ENCODE data around the gene SP7. TPM values are rescaled to one million over a fixed set of nuclear protein-coding genes. Genes with fewer than 3 reads are reported as not detected.

SP7 gene
- total and polyA plus RNA-seq, 2 experiments from 2014 or later = 0.17 TPM; not detected in 1

- Histone ChIP-seq H3K4me1 (ENCODE audit: insufficient read depth) (peaks cover 14% of the 10 kb centered on the region; the same call in 1 of the 2 replicates), H3K36me3 (ENCODE audit: insufficient read depth) (peaks cover 12% of the 10 kb centered on the region; the same call in 1 of the 2 replicates), H3F3A (replicated peaks; ENCODE audit: low read depth) (peaks cover 44% of the 10 kb centered on the region), H3K4me2 (no peak overlapping the region), H2AFZ (no peak overlapping the region), H3K9me2 (ENCODE audit: insufficient read depth) (no peaks in the 10 kb centered on the region), H3K4me3 (no peak overlapping the region), H4K20me1 (replicated peaks; ENCODE audit: insufficient read depth) (no peaks in the 10 kb centered on the region; the same call in none of the 2 replicates), H3K27ac (ENCODE audit: low read depth) (peak overlapping the region; percentile 83; the same call in 1 of the 2 replicates), H3K27me3 (ENCODE audit: insufficient read depth) (no peaks in the 10 kb centered on the region), H3K79me2 (replicated peaks; ENCODE audit: insufficient read depth) (peaks cover 38% of the 10 kb centered on the region)
- peaks cover 60% of the 10 kb centered on the region for H3K36me3 Mint-ChIP-seq (ENCODE audit: low read depth)
- DNase-seq (ENCODE audit: low spot score) (no peak), ATAC-seq (no peak)
- TF ChIP-seq CREB1 (CRISPR knock-in tag; IDR thresholded peaks at IDR 0.05; ENCODE audit: low read depth) = no peak
- TF ChIP-seq, protein P1, sequence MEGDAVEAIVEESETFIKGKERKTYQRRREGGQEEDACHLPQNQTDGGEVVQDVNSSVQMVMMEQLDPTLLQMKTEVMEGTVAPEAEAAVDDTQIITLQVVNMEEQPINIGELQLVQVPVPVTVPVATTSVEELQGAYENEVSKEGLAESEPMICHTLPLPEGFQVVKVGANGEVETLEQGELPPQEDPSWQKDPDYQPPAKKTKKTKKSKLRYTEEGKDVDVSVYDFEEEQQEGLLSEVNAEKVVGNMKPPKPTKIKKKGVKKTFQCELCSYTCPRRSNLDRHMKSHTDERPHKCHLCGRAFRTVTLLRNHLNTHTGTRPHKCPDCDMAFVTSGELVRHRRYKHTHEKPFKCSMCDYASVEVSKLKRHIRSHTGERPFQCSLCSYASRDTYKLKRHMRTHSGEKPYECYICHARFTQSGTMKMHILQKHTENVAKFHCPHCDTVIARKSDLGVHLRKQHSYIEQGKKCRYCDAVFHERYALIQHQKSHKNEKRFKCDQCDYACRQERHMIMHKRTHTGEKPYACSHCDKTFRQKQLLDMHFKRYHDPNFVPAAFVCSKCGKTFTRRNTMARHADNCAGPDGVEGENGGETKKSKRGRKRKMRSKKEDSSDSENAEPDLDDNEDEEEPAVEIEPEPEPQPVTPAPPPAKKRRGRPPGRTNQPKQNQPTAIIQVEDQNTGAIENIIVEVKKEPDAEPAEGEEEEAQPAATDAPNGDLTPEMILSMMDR (conservative IDR thresholded peaks at IDR 0.05; ENCODE audit: low read depth in 2 of 2) = no peak
- TF ChIP-seq EZH2phosphoT487 (IDR thresholded peaks at IDR 0.05; ENCODE audit: unreplicated experiment) = no peak
- TF ChIP-seq ZNF331 (CRISPR knock-in tag; IDR thresholded peaks at IDR 0.05; ENCODE audit: low read depth) = no peak
- TF ChIP-seq REST (IDR thresholded peaks at IDR 0.05; ENCODE audit: unreplicated experiment) = no peak
- no peak for TF ChIP-seq STAT1 (IDR thresholded peaks at IDR 0.05; ENCODE audit: unreplicated experiment)
- no peak for TF ChIP-seq EZH2 (IDR thresholded peaks at IDR 0.05; ENCODE audit: low read depth, unreplicated experiment)
- TF ChIP-seq POLR2AphosphoS5 (IDR thresholded peaks at IDR 0.05; ENCODE audit: low read depth) = no peak
- TF ChIP-seq JUNB (IDR thresholded peaks at IDR 0.05; ENCODE audit: unreplicated experiment) = no peak
- TF ChIP-seq NANOG (IDR thresholded peaks at IDR 0.05; ENCODE audit: borderline replicate concordance) = no peak
- TF ChIP-seq ETS1 (IDR thresholded peaks at IDR 0.05) = no peak
- no peak for TF ChIP-seq ZNF114 (CRISPR knock-in tag; IDR thresholded peaks at IDR 0.05)
- no peak for TF ChIP-seq ZNF462 (CRISPR knock-in tag; IDR thresholded peaks at IDR 0.05)
- no peaks in the 10 kb centered on the region; the same call in 2 of the 3 replicates for H3K9me3 Mint-ChIP-seq
- H3K4me1 Mint-ChIP-seq = peaks cover 25% of the 10 kb centered on the region
- H3K27ac Mint-ChIP-seq = no peak overlapping the region
- peak overlapping the region; percentile 5; the same call in 1 of the 3 replicates for H3K4me3 Mint-ChIP-seq
- H3K27me3 Mint-ChIP-seq (ENCODE audit: insufficient read depth, low read depth, poor library complexity) = peaks cover 13% of the 10 kb centered on the region
Measured at GRCh38 chr12:53298164-53298563, 38.0 kb downstream of the SP7 start.
